Keratinocyte (primary cell): ENCODE results near the gene MCF2L2.

Experiments
- CTCF ChIP-seq, 3 experiments: IDR thresholded peaks in 1 of 3; conservative IDR thresholded peaks in 1 of 3; optimal IDR thresholded peaks in 1 of 3; 2 replicates in 2 of 3; 3 replicates in 1 of 3; pipeline versions ENCODE3 to v1.5.1; 2011; ENCODE audit warnings: low read length in 3 of 3, mild to moderate bottlenecking in 3 of 3, moderate library complexity in 2 of 3, control low read depth in 1 of 3, inconsistent platforms in 1 of 3; ENCODE audit not compliant: insufficient read depth in 2 of 3; ENCODE audit errors: extremely low read depth in 1 of 3
- EZH2 ChIP-seq: IDR thresholded peaks from one replicate; pipeline ENCODE4 v1.6.1; 2012; ENCODE audit warnings: inconsistent platforms, mild to moderate bottlenecking, low read length, moderate library complexity

- no peak for TF ChIP-seq EZH2
- TF ChIP-seq CTCF (optimal IDR thresholded peaks at IDR 0.05 in 1 of 3, IDR thresholded peaks at IDR 0.05 in 1 of 3, conservative IDR thresholded peaks at IDR 0.05 in 1 of 3; ENCODE audit: extremely low read depth in 1 of 3, insufficient read depth in 2 of 3, low read length in 3 of 3): no peak
Observed at GRCh38 chr3:183448369-183449128, 20.1 kb upstream of the MCF2L2 start.
